Activated CD4-positive, alpha-beta T cell treated with anti-CD3 and anti-CD28 coated beads for 1 hour (primary cell): Measurements from ENCODE around the gene PLS1.
"Not testable (repeated sequence)": the region's sequence is repeated elsewhere in the genome, so short reads cannot be mapped to it uniquely, and the experiment has no call there.

Experiments
- DNase-seq: peaks from one replicate; pipeline ENCODE4 v3.0.0-alpha.2; 2020

PLS1 gene, protein sequence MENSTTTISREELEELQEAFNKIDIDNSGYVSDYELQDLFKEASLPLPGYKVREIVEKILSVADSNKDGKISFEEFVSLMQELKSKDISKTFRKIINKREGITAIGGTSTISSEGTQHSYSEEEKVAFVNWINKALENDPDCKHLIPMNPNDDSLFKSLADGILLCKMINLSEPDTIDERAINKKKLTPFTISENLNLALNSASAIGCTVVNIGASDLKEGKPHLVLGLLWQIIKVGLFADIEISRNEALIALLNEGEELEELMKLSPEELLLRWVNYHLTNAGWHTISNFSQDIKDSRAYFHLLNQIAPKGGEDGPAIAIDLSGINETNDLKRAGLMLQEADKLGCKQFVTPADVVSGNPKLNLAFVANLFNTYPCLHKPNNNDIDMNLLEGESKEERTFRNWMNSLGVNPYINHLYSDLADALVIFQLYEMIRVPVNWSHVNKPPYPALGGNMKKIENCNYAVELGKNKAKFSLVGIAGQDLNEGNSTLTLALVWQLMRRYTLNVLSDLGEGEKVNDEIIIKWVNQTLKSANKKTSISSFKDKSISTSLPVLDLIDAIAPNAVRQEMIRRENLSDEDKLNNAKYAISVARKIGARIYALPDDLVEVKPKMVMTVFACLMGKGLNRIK

DNA sequence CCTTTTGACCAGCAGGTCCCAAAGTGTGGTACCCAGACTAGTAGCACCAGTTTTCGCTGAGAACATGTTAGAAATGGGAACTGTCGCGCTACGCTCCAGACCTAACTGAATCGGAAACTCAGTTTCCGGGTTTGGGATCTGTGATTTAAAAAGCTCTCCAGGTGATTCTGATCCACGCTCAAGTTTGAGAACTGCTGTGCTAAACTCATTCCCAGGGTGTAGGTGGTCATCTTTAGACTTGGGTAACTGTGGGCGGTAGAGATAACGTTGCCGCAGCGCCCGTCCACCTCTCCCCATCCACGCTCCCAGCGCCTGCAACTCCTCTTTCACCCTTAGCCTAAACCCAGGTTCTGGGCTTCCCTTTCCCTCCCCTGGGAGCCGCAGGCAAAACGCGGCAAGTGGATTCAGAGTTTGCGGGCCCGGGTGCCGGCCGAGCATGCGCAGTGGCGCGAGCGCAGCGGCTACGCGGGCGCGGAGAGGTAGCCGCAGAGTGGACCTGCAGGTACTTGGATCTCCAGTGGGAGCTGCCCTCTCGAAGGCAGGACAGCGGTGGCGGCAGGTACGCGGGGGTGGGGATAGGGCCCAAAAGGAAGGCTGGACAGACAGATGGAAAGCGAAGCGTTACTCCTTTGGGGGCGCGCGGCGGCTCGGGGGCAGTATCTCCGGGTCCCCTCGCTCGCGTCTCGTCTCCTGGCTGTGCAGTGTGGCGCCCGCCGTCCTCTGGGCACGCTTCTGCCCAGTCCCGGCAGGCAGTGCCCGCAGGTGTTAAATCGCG is at the start of gene PLS1:
TSS of gene PLS1 (plus strand) at position 443 of the 775 bp plus-strand sequence. CDS start 67,845 bp downstream, outside the sequence.
- DNase-seq, result peak; percentile 80

DNA sequence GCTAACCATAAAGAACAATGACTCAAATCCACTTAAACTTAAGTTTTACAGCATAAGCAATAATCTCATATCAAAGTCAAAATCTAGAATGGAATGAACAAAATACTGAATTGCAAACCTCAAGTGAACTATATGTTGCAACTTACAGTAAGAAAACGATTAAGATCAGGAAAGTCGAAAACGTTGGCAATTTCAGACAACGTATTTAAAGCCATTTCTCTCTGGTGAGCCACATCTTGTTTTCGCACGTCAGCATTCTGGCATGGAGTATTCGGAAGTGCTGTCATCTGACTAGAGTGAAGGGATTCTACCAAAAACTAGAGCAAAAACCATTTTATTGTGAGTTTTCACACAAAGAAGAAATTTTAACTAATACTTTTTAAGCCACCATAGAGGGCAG is 46.2 kb upstream of the PLS1 start:
- no peak for DNase-seq

DNA sequence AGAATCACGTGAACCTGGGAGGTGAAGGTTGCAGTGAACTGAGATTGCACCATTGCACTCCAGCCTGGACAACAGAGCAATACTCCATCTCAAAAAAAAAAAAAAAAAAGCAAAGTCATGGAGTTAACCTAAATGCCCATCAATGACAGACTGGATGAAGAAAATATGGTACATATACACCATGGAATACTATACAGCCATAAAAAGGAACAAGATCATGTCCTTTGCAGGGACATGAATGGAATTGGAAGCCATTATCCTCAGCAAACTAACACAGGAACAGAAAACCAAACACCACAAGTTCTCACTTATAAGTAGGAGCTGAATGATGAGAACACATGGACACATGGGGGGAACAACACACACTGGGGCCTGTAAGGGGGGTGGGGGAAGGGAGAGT is 43.6 kb upstream of the PLS1 start:
- DNase-seq, result not testable (repeated sequence)

DNA sequence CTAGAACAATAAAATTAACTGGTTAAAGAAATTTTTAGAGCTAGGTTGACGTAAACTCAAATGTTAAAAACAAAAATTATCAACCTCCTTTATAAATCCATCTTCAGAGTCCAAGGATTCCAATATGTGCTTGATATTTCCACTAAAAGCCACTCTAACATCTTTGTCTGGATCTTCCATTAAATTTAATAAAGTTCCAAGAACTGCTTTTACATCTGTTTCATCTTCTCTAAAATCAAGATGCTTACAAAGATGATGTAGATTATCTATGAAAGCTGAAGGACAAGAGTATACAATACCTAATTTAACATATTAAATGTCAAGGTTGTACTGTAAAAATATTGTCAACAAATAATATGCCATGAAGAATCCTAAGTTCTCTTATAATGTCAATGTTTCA is 42.5 kb upstream of the PLS1 start:
- DNase-seq, result no peak

DNA sequence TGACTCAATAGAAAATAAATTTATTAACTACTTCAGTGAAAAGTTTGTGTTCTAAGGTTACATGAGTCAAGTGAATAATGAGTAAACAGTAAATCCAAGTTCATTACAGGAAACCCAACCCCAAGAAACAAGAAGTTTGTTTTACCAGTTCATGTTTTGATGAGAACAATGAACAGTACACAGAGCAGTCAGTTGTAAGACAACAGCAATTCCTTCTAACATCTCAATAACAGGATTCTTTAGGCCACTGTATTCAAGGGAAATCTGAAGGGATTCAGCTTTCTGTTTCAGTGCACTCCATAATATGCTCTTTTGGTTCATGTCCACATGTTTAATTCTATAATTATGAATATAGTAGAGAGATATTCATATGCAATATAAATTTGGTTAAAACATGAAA is 36.1 kb upstream of the PLS1 start:
- DNase-seq, result no peak

DNA sequence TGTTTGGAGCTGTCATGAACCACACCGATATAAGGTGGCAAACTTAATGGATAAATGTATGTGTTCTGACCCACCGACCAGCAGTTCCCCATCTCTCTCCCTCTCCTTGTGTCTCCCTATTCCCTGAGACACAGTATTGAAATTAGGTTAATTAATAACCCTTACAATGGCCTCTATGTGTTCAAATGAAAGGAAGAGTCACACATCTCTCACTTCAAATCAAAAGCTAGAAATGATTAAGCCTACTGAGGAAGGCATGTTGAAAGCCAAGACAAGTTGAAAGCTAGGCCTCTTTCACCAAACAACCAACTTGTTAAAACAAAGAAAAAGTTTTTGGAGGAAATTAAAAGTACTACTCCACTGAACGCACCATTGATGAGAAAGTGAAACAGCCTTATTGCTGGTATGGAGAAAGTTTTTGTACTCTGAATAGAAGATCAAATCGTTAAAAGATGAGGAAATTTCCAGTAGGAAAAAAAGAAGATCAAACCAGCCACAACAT is 32.6 kb upstream of the PLS1 start:
- no peak for DNase-seq

DNA sequence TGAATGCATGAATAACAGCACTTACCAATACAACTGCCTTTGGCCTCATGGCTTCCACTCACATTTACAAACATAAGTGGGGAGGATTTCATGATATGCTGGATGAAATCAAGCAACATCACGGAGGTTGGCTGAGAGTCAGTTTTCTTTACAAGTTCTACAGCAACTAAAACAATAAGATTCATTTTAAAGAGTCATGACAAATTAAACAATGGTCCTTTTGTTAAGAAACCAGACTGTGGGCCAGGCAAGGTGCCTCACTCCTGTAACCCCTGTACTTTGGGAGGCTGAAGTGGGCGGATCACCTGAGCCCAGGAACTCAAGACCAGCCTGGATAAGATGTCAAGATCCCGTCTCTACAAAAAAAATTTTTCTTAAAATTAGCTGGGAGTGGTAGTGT is 30.1 kb upstream of the PLS1 start:
- DNase-seq, result no peak

DNA sequence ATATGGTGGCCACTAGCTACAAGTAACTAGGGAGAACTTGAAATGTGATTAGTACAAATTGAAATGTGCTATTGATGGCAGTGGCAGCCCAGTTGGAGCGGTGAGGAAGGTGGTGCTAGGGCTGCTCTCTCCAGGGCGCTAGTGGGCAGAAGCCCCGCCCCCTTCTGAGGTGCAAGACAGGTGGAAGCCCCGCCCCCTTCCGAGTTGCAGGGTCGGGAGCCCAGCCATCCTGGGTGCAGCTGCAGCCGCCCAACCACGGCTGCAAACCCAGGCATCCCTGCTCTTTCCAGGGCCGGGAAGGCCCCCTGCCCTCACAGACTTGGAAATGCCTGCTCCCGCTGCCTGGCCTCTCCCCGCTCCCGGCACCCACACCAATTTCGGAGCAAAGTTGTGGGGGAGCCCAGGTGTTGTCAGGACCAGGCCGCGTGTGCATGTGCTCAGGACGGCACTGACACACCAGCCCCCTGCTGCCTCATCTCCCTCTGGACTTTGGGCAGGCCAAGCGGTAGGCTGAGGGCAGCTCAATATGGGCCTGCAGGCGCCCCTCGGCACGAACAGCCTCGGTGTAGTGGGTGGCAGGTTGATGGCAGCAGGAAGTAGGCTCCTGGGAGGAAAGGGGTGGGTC is 27.7 kb upstream of the PLS1 start:
- no peak for DNase-seq

DNA sequence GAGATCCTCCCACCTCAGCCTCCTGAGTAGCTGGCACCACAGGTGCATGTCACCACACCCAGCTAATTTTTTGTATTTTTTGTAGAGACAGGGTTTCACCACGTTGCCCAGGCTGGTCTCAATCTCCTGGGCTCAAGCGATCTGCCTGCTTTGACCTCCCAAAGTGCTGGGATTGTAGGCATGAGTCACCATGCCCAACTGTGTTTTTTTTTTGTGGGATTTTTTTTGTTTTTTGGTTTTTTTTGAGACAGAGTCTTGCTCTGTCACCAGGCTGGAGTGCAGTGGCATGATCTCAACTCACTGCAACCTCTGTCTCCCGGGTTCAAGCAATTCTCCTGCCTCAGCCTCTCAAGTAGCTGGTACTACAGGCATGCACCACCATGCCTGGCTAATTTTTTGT is 26.8 kb upstream of the PLS1 start:
- DNase-seq, result not testable (repeated sequence)

DNA sequence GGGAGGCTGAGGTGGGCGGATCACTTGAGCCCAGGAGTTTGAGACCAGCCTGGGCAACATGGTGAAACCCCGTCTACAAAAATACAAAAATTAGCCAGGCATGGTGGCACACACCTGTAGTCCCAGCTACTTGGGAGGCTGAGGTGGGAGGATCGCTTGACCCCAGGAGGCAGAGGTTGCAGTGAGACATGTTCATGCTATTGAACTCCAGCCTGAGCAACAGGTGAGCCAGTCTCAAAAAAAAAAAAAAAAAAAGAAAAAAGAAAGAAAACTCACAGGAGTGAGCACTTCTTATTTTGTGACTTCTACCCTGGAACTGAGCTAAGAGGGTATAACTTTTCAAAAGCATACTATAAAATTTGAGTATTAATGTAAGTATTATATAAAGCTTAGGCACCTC is 22.0 kb upstream of the PLS1 start:
- DNase-seq, result not testable (repeated sequence)

DNA sequence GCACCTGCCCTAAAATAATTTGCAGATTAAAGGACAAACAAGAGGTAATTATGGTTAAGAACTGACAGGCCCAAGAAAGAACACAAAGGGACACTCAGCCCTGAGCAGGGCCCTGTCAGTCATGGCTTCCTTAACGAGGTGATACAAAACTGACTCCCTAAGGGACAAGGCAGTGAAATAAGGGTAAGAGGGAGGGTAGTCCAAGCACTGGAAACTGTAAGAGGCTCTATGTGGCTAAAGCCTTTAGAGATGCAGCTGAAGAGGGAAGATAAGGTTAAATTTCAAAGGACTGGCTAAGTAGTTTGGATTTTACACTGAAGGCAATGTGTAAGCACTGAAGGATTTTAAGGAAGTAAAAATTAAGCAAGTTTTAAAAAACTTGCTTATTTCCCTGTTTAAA is 21.5 kb upstream of the PLS1 start:
- DNase-seq, result no peak

DNA sequence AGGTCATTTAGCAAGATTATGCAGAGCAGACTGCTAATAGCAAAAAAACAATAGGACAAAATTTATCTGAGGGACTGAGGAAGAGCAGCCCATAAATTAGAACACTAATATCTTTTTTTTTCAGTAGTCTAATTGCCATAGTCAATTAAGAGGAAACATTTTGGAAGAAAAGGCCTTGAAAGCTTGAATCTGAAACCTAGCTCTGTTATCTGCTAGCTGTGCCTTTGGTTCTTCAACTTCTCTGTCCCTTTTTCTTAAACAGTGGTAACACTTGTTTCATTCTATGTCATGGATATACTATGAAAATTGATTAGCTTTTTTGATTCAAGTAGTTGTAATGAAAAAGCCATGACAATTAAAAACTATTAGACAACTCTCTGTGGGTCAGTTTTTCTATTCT is 19.4 kb upstream of the PLS1 start:
- DNase-seq, result no peak

DNA sequence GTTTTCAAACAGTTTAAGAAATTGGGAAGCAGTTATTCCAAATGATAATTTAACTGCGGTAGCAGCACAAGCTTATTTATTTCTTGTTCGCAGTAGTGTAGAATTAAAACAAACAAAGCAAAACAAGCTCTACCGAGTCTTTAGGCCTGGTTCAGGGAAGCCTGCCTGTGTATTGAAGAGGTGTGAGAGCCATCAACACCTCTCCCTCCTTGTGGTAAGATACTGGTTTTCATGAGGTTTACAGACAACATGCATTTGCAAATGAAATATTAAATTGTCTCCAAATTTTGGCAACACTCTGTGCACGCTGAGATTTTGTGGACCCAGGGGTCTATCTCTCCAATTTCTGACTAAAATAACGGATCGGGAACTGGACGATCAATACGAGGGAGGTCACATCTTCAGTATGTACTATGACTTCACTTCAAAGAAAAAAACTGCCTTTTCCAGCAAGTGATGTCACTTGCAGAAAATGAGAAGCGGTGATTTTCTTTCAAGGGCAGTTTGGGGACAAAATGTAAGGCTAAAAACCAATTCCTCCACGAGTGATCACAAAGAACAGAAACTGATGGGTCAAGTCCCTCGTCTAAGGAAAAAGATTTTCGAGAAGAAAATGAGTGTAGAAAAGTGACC is 18.4 kb upstream of the PLS1 start:
- no peak for DNase-seq

DNA sequence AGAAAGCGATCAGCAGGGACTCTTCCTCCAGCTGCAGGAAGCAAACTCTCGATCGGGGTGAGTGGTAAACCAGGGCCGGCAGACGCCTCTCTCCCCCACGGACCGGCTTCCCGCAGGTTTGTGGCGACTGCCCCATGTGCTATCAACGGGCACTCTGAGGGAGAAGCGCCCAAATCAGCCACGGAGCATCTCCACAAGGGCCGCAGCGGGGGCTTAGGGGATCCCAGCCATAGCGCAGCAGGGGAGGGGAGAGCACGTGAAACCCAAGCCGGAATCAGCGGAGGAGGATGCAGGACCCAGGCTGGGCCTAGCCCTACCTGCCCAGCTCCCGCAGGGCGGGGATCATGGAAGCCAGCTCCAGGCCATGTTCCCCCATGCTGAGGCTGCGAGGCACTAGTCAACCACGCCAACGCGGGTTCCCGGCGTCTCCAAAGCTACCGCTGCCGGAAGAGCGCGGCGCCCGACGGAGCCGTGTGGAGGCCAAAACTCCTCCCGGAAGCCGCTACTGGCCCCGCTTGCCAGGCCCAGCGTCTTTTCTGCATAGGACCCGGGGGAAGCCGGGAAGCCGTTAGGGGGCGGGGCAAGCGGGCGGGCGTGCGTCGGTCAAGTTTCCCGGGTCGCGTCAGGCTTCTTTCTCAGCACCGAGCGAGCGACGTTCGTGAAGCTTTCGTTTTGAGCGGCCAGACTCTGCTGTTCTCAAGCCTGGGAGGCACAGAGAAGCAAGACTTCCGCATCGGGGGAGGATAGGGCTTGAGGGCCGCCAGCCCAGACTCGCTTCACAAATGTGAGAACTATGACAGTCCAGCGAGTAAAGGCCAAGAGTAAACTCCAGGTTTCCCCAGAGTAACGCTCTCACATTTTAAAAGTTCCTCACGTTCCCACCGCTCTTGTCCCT is 17.6 kb upstream of the PLS1 start, which contains the start of gene ATR:
TSS of gene ATR (minus strand) at position 405 of the 895 bp plus-strand sequence. CDS start at position 376, 29 bp downstream.
- peak; percentile 91 for DNase-seq

DNA sequence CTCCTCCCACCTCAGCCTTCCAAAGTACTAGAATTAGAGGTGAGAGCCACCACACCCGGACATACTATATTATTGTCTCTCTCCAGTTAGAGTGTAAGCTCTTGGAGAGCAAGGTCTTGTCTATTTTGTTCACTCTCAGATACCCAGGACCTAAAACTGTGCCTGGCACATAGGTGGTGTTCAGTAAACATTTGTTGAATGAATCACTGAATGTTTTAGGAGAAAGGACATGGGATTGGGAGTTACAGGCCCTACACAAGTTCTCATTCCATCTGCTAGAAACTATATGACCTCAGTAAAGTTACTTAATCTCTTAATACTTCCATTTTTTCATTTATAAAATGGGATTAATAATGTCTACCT is 16.2 kb upstream of the PLS1 start:
- no peak for DNase-seq

DNA sequence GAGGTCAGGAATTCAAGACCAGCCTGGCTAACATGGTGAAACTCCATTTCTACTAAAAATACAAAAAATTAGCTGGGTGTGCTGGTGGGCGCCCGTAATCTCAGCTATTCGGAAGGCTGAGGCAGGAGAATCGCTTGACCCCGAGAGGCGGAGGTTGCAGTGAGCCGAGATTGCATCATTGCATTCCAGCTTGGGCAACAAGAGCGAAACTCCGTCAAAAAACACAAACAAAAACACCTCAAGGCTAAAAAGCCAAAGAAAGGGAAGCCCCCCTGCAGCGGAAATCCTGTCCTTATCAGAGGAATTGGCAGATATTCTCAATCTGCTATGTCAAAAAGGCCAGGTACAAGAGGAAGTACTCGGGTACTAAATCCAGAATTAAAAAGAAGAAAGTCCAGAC is 15.1 kb upstream of the PLS1 start:
- DNase-seq, result not testable (repeated sequence)

DNA sequence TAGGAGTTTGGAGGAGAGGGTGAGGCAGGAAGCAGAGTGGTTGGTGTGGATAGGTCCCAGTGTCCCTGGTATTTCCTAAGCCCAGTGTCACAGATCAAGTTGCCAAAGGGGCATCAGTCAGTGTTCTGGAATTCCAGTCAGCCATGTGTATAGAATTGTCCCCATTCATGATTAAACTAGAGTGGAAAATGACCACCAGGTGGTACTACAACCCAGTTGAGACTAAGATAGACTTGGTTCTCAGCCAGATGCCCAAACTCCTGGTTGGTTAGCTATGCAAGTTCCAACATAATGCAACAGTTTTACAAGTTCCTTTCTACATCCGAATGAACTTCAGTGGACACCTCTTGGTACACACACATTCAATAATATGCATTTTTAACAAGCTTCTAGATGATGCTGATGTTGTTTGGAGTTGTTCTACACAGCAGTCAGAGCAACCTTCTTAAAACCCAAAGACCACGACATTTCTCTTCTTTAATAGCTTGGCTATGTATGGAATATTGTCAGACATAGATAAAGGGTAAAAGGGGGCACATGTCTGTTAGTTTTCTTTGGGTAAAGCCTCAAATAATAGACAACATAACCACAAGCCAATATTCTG is 9.3 kb upstream of the PLS1 start:
- no peak for DNase-seq

DNA sequence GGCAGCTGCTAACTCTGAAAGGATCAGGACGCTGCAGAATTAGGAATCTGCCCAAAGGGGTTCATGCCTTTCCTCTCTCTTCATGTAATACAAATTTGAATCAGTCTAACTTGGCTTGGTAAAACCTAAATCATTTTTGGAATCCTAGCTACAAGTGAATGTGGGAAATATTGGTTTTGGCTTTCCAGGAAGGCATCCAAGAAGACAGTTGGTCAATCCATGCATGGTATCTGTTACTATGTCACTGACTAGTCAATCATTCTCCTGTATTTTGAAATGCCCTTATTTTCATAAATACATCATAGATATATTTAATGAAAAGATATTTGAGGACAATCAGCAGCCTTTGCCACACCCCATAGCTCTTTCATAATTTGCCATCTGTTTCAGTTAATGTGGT is 7.5 kb upstream of the PLS1 start:
- no peak for DNase-seq

DNA sequence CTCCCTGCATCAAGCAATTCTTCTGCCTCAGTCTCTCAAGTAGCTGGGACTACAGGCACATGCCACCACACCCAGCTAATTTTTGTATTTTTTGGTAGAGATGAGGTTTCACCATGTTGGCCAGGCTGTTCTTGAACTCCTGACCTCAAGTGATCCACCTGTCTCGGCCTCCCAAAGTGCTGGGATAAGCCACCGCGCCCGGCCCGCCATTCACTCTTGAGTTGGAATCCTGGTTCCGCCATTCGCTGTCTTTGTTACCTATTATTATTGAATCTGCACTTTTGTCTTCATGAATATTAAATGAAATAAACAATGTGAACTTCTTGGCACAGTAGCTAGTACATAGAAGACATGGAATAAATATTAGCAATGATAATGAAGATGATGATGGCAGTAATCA is 3.9 kb upstream of the PLS1 start:
- not testable (repeated sequence) for DNase-seq

DNA sequence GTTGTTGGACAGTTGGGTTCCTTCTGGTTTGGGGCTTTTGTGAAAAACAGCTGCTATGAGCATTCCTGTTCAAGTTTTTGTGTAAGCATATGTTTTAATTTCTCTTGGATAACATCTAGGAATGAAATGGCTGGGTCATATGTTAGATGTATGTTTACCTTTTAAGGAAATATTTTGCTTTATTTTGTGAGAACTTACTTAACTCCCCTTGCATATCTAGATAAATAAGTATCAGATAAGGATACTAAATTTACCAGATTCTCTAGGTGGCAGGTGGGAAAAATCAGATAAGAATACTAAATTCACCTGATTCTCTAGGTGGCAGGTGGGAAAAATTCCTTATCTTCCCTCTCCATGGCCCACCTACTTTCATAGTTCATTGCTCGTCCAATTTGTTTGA is 1.1 kb upstream of the PLS1 start:
- no peak for DNase-seq

DNA sequence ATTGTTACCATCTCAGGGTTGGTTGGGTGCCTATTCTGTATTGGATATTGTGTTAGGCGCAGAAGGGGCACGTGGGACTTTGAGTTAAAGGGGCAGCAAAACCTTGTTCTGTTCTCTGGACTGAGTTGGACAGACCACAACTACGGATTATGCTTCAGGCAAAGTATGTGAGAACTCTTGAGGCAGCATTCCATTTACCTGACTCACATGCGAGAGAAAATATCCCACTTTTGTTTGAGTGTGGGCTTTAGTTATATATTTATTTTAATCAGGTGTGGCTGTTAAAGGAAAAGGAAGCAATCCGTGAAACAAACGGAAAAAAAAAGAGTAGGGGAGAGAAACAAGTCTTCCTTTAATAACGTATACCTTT is 627 bp upstream of the PLS1 start:
- no peak for DNase-seq
